HG03103 (cell line): ENCODE data around the gene CSK.
A peak's percentile ranks its signal among the peaks of the same experiment; 100 is the strongest.
"Not testable (repeated sequence)": the region's sequence is repeated elsewhere in the genome, so short reads cannot be mapped to it uniquely, and the experiment has no call there.

Experiments
- ATAC-seq: cut with Tn5 transposase; IDR thresholded peaks from one replicate; pipeline ENCODE4 v1.9.1; 2021; ENCODE audit warnings: low read depth; ENCODE audit not compliant: unreplicated experiment

The CSK gene

DNA sequence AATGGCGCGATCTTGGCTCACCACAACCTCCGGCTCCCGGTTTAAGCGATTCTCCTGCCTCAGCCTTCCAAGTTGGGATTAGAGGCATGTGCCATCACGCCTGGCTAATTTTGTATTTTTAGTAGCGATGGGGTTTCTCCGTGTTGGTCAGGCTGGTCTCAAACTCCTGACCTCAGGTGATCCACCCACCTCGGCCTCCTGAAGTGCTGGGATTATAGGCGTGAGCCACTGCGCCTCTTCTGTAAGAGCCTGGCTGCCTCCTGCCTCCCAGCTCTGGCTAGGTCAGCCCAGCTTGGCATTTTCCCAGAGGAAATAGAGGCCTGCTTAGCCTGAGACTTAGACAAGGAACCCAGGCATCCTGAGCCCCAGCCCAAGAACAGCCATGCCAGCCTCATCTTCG lies 4.2 kb downstream of the CSK start:
- ATAC-seq = not testable (repeated sequence)

DNA sequence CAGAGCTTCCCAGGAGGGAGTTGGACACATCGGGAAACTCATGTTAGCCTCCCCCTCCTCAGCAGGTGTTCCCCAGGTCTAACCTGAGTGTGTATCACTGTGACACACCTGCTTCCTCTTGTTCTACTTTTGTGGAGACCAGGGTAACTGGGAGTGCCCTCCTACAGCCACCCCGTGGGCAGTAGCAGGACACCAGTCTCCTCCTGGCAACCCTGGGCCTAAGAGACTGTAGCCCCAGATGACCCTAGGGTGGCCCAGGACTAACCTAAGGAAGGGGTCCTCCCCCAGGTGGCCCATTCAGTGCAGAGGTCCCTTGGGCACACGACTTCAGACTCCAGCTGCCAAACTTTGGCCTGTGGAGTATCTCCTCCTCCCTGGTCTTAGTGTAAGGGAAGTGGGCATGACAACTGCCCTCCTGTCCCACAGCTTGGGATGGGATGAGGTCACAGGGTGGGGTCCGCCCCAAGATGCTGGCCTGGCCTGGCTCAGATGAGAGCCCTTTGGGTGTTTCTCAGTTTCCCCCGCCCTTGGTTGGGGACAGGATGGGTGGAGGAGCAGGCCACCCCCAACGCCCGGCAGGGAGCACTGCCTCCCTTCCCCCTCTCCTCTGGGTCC lies 4.8 kb downstream of the CSK start:
- ATAC-seq = no peak

DNA sequence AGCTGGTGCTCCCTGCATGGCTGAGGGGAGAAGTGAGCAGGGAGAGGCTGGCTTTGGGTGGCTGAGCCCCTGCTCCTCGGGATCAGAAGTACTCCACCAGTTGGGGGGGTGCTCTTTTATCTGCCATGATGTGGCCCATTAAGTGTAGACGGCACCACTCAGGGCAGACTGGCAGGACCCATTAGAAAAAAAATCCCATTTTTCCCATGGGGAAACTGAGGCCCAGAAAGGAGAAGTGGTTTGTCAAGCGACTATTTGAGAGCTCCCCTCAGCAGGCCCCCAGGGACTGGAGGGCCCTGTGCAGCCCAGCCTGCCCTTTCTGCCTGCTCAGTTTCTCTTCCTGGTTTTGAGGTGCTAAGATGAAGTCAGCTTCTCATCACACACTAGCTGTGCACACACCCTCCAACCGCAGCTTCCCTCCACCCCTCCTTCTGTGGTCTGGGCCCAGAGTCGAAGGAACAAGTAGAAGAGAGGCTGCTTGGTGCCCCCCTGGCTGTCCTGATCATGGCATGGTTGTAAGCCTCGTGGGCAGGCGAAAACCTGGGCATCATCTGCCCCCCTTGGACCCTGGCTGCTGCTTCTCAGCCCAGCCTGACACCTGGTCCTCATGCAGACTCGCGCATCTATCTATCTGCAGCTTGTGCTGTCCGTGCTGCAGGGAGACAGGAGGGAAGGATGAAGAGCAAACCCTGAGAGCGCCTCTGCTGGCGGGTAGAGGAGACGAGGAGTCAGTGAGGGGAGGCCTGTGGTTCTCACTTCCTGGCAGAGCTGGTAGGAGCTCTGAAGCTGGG lies 5.6 kb downstream of the CSK start:
- ATAC-seq = peak; percentile 34

DNA sequence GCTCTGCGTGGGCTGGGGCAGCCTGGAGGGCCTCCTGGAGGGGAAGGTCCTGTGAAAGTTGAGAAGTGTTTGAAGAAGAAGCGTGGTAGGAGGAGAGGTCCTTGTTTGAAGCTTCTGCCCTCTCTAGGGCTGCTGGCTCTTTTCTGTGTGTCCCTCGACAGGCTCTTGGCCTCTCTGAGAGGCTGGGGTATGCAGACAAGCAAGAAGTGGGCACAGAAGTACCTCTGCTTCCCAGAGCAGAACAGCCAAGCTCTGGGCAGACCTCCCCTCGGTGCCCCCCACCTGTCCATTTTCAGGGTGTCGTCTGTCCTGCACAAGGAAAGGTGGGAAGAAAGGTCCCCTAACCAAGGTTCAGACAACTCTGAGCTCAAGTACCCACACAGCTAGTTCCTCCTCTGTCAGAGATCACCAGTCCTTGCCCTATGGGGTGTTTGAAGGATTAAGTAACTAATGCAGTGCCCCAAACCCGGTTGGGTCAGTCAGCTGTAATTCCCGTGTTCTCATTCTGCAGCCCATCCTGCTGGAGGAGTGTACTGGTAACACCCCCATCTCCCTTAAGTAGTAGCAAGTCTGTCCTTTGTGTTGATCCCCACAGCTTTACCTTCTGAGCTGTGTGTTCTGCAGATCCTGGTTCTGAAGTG lies 6.3 kb downstream of the CSK start:
- ATAC-seq = no peak

DNA sequence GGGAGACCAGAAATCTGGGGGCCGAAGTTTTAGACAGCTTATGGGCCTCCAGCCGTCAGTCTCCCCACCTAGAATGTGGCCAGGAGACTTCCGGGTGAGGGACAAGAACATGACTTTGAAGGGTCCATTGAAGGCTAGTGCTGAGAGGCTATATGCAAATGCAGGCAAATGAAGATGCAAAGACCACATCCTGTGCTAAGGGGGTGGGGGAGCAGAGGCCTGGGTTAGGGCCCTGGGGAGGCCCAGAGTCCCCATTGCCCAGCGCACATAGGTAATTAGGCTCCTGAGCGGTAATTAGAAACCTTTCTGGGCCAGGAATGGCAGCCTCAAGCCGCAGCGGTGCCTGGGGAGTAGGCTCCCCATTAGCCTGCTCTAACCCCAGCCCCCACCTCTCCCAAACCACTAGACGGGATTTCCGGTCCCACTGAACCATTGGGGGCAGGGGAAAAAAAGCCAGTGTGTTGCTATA lies 6.8 kb downstream of the CSK start:
- no peak for ATAC-seq

DNA sequence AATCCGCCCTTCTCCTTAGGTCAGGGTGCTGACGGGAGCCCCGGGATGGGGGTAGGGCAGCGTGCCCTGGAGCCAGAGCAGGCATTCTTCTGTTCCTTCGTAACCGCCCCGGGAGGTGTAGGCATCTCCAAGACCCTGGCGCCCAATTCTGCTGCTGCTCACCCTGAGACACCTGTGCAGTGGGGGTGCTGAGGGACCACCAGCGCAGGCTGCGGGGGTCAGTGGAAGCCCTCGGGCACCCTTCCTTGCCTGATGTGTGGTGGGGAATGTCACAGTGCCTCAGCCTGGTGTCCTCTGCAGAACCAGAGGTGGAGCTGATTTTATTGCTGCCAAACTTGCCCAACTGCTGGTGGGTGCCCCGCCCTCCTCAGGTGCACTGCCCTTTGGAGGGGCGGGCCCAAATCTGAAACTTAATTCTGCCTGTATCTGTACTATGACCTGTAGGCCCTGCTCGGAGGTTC lies 7.3 kb downstream of the CSK start:
- ATAC-seq = no peak

DNA sequence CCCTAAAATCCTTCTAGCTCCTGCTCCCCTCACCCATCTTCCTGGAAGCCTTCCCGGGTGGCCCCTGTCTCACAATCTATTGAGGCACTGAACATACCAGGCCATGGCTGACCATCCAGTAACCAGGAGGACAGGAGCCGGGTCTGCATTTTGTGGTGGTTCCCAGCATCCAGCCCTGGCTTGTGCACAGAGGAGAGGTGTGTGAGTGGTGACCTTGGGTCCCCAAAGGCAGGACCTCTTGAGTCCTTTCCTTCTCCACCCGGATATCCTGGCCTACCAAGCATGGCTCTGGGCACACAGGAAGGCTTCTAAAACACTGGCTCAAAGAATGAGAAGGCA lies 7.8 kb downstream of the CSK start:
- no peak for ATAC-seq

DNA sequence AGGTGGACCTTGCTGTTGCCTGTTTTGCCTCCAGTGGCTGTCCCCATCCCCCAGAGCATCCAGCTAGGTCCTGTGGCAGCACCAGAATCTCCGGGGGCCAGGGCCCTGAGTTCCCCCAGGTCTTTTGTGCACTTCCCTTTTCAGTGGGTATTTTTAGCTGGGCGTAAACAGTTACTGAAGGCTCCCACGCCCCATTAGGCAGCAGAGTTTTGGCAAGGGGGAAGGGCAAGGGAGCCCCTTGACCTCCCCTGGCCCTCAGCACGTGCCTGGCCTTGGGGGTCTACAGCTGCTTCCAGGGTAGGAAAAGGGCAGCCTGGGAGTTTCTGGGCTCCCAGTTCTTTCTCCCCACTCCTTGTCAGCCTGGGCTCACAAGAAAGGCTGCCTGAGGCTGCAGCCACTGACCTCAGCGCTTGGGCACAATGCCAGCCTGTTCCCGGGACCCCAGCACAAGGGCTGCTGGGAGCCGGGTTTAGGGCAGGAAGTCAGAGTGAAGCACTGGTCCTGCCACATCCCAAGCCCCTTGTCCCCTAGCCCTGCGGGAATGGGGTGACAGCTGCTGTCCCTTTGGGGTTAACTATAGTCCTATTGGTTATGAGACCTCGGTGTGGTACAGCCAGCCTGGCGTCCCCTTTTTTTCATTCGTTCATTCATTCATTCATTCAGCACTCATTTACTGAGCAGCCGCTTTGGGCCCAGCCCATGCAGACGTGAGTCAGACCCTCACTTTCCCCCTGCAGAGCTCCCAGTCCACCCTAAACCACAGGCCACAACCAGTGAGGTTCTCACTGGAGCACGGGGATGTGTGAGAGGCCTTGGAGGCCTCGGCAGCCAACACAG lies 8.4 kb downstream of the CSK start:
- no peak for ATAC-seq

DNA sequence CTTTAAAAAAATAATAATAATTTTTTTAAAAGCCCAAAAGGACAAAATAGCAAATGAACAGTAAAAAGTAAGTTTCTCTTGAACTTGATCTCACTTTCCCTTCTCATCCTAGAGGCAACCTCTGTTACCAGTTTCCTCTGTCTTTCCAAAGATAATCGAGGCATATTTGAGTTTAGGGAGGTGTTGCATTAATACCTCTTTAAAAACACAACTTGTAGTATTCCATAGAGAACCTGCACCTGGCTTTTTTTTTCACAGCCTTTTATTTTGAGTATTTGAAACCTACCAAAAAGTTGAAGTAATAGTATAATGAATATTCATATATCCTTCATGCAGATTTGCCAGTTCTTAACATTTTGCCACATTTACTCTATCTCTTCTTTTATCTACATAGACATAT lies 9.1 kb downstream of the CSK start:
- no peak for ATAC-seq

DNA sequence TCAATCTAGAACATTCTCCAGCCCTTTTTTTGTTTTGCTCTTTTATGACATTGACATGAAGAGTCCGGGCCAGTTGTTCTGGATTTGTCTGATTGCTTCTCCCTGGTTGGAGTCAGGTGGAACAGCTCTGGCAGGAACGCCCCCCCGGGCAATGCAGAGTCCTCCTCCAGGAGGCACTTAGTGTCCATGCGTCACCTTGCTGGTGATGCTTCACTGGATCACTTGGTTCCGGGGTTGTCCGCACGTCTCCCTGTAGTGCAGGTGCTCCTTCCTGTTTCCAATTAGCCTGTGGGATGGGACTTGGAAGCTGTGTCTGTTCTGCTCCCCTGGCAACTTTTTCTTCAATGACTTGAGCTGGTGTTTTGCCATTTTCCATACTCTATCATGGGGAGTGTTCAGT lies 9.8 kb downstream of the CSK start:
- no peak for ATAC-seq

DNA sequence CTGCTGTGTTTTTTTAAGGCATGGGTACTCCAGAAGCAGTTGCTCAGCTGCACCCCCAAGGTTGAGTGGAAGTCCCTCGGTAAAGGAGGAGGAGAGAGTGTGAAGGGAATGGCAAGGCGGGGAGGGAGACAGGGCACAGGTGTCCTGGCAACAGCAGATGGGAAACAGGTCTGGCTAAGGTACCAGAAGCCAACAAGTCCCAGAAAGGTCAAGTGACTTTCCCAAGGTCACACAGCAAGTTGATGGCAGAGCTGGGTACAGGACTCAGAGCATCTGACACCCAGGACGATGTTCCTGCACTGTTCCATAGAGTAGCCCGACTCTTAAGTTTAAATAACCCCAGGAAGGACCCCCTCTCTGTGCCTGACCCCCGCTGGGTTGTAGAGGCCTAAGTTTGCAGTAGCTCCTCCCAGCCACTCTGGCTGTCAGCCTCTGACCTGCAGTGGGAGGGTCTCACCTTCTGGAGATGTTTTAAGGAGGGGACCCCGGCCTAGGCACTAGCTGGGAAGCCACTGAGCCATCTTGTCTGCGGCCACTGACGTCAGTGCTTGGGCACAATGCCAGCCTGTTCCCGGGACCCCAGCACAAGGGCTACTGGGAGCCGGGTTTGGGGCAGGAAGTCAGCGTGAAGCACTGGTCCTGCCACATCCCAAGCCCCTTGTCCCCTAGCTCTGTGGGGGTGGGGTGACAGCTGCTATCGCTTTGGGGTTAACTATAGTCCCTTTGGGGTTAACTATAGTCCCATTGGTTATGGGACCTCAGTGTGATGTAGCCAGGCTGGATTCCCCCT lies 10.5 kb downstream of the CSK start:
- ATAC-seq = no peak

DNA sequence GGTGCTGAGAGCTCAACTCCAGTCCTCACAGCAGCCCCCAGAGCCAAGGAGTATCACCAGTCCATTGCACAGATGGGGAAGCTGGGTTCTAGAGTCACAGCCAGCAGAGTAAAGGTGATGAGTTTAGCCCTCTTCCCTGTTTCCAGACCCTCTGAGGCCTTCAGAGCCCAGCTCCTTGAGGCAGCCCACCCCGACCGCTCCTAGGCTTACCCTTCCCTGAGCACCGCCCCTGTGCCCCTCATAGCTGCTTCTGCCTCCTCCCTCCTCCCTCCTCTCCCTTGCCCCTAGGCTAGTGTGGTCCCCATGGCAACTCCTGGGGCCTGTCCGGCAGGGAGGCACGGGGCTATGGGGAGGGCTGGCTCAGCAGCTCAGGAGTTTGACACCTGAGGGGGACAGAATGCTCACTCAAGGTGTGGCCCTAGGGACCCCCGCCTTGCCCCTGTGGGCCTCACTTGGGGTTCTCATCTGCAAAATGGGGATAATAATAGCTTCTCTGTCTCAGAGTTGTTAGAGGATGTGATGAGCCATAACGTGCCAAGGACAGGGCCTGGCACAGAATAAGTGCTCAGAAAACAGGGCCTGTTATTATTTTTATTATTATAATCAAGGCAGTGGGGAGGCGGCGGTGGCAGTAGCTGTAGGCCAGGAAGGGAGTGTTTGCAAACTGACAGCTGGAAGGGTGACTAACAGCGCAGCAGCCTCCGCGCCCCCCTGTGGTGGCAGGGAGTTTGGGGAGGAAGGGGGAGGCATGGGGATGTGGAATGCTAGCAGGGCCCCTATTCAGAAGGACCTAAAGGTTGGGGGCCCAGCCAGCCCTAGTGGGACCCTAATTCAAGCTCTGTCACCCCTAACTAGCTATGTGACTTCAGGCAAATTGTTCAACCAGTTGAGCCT lies 11.5 kb downstream of the CSK start:
- no peak for ATAC-seq

DNA sequence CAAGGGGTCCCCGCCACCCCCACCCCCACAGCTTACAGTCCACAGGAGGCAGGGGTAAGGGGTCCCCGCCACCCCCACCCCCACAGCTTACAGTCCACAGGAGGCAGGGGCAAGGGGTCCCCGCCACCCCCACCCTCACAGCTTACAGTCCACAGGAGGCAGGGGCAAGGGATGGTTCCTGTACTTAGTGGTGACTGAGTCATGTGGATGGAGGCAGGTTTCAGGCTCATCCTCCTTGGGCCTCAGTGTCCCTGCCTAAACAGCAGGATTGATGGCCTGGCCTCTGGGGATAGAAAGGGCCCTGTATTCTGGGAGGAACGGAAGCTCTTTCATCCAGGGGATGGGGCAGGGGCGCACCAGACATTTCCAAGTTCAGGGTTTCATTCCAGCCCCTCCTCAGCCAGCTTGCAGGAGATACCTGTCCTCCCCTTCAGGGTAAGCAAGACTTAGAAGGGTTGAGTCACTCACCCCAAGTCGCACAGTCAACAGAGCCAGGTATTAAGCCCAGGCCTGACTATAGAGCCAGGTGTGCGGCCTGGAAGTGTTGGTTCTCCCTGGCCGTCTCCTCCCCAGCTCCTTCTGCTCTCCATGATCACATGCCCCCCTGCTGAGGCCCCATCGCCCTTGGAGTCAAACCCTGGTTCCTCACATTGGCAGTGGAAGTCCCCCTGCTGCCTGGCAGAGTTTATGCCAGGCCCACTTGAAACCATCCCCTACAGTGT lies 12.5 kb downstream of the CSK start:
- no peak for ATAC-seq

DNA sequence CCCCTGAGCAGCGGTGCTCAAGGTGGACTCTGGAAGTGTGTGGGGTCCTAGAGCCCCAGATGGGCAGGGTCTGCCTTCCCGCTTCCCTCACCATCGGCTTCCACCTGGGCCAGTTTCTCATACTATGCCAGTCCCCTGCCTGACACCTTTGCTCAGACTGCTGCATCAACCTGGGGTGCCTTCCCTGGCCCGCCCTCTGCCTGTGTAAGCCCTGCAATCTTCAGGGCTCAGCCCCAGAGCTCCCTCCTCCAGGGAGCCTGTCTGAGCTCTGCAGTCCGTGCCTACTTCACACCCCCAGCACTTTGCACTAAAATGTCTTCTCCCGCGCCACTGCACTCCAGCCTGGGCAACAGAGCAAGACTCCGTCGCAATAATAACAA lies 13.1 kb downstream of the CSK start:
- ATAC-seq = no peak

DNA sequence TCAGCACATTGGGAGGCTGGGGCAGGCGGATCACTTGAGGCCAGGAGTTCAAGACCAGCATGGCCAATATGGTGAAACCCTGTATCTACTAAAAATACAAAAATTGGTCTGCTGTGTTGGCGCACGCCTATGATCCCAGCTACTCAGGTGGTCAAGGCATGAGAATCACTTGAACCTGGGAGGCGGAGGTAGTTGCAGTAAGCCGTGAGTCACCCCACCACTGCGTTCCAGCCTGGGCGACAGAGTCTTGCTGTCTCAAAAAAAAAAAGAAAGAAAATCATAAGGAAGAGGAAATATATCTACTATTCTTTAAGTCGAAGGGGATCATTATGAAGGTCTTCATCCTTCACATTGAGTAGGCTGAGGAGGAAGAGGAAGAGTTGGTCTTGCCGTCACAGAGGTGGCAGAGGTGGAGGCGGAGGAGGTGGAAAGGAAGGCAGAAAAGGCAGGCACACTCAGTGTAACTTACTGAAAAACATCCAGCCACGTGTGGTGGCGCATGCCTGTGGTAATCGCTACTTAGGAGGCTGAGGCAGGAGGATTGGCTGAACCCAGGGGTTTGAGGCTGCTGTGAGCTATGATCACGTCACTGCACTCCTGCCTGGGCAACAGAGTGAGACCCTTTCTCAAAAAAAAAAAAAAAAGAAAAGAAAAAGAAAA lies 14.2 kb downstream of the CSK start:
- ATAC-seq = no peak

DNA sequence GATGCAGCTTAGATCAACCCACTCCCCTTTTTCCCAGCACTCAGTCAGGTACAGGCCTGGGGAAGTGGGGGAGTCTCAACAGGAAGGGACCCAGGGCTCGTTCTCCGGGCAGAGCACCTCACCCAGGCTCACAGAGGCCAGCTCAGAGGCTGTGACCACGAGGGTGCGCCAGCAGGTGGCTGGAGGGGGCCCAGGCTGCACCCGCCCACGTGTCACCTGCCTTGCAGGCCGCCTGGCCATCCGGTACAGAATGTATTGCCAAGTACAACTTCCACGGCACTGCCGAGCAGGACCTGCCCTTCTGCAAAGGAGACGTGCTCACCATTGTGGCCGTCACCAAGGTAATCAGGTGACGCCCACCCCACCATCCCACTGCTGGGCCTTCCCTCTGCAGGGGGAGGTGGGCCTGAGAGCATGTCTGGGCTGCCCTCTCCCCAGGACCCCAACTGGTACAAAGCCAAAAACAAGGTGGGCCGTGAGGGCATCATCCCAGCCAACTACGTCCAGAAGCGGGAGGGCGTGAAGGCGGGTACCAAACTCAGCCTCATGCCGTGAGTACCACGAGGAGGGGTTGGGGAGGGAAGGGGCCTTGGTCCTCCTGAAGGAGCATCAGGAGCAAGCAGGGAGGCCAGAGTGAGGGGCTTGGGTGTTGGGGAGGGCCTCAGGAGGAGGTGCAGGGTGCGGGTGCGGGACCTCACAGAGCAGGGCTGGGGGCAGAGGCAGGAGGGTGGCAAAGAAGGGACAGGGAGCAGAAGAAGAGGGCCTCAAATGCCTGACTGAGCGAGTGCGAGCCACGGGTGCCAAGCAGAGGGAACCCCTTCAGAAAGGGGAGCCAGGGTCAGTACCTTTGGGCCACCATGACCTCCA lies 16.7 kb downstream of the CSK start:
- ATAC-seq = no peak

DNA sequence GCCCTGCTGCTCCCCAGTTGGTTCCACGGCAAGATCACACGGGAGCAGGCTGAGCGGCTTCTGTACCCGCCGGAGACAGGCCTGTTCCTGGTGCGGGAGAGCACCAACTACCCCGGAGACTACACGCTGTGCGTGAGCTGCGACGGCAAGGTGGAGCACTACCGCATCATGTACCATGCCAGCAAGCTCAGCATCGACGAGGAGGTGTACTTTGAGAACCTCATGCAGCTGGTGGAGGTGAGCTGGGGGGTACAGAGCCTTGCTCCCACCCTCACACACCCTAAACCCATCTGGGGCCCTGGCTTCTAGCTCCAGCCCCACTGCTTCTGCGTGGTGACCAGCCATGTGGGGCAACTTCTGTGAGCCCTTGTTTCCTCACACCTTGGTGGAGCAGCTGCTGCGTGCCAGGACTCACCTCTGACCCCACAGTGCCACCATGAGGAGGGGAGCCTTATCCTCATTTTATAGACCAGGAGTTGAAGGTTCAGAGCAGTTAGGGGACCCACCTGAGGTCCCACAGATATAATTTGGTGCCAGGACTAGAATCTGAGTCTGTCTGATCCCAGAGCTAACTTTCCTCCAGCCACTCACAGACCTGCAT lies 17.5 kb downstream of the CSK start:
- no peak for ATAC-seq
